CD4-positive, CD25-positive, alpha-beta regulatory T cell (primary cell): ENCODE results near the gene ASPM. TPM values are rescaled to one million over a fixed set of nuclear protein-coding genes. Genes with fewer than 3 reads are reported as not detected.

Experiments used
- ATAC-seq, 2 donors: fragments of 150-1000 bp; cut with Tn5 transposase; one replicate each; pipeline ENCODE4 v1.10.0; 2021; ENCODE audit warnings: low read depth in 2 of 2, moderate number of reproducible peaks in 2 of 2, moderate library complexity in 1 of 2
- DNase-seq, 3 donors: peaks; one replicate each; pipeline versions ENCODE4 v3.0.0 to v3.0.0-alpha.2; 2012 to 2022; ENCODE audit warnings: mixed read lengths in 1 of 3
- H3K27ac ChIP-seq: one replicate; pipeline ENCODE4 v1.7.0; 2013; ENCODE audit warnings: mild to moderate bottlenecking, low read length; ENCODE audit not compliant: insufficient read depth, poor library complexity, severe bottlenecking
- H3K27me3 ChIP-seq: one replicate; pipeline ENCODE4 v1.7.0; 2013; ENCODE audit warnings: low read length; ENCODE audit not compliant: control insufficient read depth, insufficient read depth
- H3K36me3 ChIP-seq: one replicate; pipeline ENCODE4 v1.7.0; 2013; ENCODE audit warnings: mild to moderate bottlenecking, low read length, moderate library complexity; ENCODE audit not compliant: control insufficient read depth, insufficient read depth
- H3K4me1 ChIP-seq: 2 replicates; pipeline ENCODE4 v1.7.0; 2013; ENCODE audit warnings: mild to moderate bottlenecking, low read length; ENCODE audit not compliant: insufficient read depth, control insufficient read depth, poor library complexity, severe bottlenecking
- H3K4me3 ChIP-seq: one replicate; pipeline ENCODE4 v1.7.0; 2013; ENCODE audit warnings: low read depth, mild to moderate bottlenecking, low read length, moderate library complexity
- H3K9me3 ChIP-seq, 2 experiments: 1 replicate in 1 of 2; 2 replicates in 1 of 2; pipeline ENCODE4 v1.7.0; 2013; ENCODE audit warnings: low read length in 2 of 2, mild to moderate bottlenecking in 1 of 2, moderate library complexity in 1 of 2; ENCODE audit not compliant: control insufficient read depth in 2 of 2
- H3K27ac Mint-ChIP-seq, 3 donors: one replicate each; pipeline ENCODE4 v1.8.0; 2020 to 2022; ENCODE audit warnings: mild to moderate bottlenecking in 3 of 3, mixed read lengths in 3 of 3, moderate library complexity in 2 of 3
- H3K27me3 Mint-ChIP-seq: one replicate; pipeline ENCODE4 v1.8.0; 2022; ENCODE audit warnings: mild to moderate bottlenecking, mixed read lengths
- H3K36me3 Mint-ChIP-seq: one replicate; pipeline ENCODE4 v1.8.0; 2020; ENCODE audit warnings: mixed read lengths
- H3K4me1 Mint-ChIP-seq, 4 donors: one replicate each; pipeline ENCODE4 v1.8.0; 2020 to 2022; ENCODE audit warnings: mixed read lengths in 4 of 4, mild to moderate bottlenecking in 1 of 4
- H3K4me3 Mint-ChIP-seq, 4 donors: one replicate each; pipeline ENCODE4 v1.8.0; 2020 to 2022; ENCODE audit warnings: mild to moderate bottlenecking in 4 of 4, mixed read lengths in 4 of 4, moderate library complexity in 3 of 4
- H3K9me3 Mint-ChIP-seq, 7 donors: one replicate each; pipeline ENCODE4 v1.8.0; 2020 to 2022; ENCODE audit warnings: mixed read lengths in 7 of 7, mild to moderate bottlenecking in 3 of 7, moderate library complexity in 2 of 7
- polyA plus RNA-seq, 4 donors: library from polyadenylated mRNA; unstranded; fragments of 300-500 nt; fragmentation: Illumina TruSeq; gene quantifications; one replicate each; pipeline ENCODE4 v1.2.3, GENCODE V29; 2021
- total RNA-seq: library from RNA; stranded (reverse); gene quantifications from one replicate; pipeline ENCODE4 v1.2.3, GENCODE V29; 2022

Gene ASPM
- total and polyA plus RNA-seq, 5 donors from 2014 or later = 0.37 to 3.2 (median 0.62) TPM

- H3K36me3 ChIP-seq = no peaks in the 10 kb centered on the region
- no peaks in the 10 kb centered on the region for H3K4me1 ChIP-seq
- Mint-ChIP-seq H3K9me3 (peaks cover 0 to 3% (median 0%) of the 10 kb centered on the region in 7 donors), H3K4me3 (no peak overlapping the region), H3K4me1 (peaks cover 7 to 15% (median 13%) of the 10 kb centered on the region in 4 donors), H3K36me3 (no peaks in the 10 kb centered on the region), H3K27ac (peak overlapping the region in 1 of 3 donors; percentile 3), H3K27me3 (no peaks in the 10 kb centered on the region)
- H3K27me3 ChIP-seq = no peaks in the 10 kb centered on the region
- DNase-seq = no peak
- H3K9me3 ChIP-seq = no peaks in the 10 kb centered on the region
- no peak for ATAC-seq
- H3K4me3 ChIP-seq = no peak overlapping the region
- H3K27ac ChIP-seq = no peak overlapping the region
Measured at GRCh38 chr1:197096137-197096536, 50.3 kb downstream of the ASPM start.

DNA sequence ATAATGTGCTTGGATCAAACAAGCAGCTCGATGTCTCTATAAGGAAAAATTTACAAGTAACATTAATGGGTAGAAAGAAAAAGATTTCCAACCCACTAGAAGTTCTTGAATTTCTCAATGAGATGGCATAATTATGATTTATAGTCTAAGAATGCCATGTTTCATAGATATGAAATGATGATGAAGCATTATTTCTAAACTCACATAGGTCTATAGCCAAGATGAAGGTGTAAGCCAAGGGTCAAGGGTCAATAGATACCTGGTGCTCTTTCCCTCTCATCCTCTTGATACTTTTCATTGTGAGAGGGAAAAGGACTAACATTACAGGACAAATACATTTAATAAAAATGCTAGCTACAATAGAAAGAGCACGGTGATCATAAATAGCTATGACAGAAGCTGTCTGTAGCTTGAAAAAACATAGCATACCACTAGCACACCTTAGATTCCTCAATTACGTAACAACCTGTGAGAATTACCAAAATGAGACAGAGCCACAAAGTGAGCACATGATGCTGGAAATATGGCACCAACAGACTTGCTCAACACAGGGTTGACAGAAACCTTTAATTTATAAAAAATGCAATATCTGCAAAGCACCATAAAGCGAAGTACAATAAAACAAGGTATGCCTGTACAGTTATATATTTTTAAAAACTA, 53.1 kb downstream of the ASPM start:
- DNase-seq (no peak), ATAC-seq (no peak)
- H3K27ac Mint-ChIP-seq = no peak overlapping the region
- no peaks in the 10 kb centered on the region for H3K27me3 Mint-ChIP-seq
- peaks cover 0 to 3% (median 0%) of the 10 kb centered on the region in 7 donors for H3K9me3 Mint-ChIP-seq
- H3K4me1 Mint-ChIP-seq = peaks cover 1 to 10% (median 8%) of the 10 kb centered on the region in 4 donors
- Histone ChIP-seq H3K27ac (no peak overlapping the region), H3K27me3 (no peaks in the 10 kb centered on the region), H3K4me3 (no peak overlapping the region), H3K36me3 (no peaks in the 10 kb centered on the region), H3K9me3 (no peaks in the 10 kb centered on the region), H3K4me1 (no peaks in the 10 kb centered on the region)
- H3K36me3 Mint-ChIP-seq = no peaks in the 10 kb centered on the region
- no peak overlapping the region for H3K4me3 Mint-ChIP-seq

DNA sequence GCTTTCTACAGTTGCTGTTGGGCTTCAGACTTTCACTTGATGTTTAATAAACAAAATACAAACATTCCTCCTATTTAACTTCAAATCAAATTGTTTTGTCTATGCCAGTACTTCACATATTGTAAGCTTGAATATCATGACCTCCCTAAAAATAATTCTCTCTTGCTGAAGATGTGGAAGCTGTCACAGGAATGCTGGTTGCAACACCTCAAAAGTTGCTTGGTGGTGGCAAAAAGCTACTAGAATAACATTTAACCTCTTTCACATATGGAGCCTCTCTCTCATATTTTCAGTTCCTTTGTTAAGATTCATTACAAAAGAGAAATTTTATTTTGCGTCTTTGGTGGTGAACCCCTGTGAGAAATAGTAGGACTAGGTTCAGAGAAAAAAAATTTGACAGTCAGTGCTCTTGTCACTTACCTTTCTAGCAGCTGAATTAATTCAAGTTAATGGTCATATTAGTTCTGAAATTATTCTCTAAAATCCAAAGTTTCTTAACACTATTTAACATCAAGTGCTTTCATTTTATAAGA, 53.9 kb downstream of the ASPM start:
- H3K36me3 Mint-ChIP-seq = no peaks in the 10 kb centered on the region
- no peaks in the 10 kb centered on the region for H3K36me3 ChIP-seq
- no peaks in the 10 kb centered on the region for H3K4me1 ChIP-seq
- DNase-seq (no peak), ATAC-seq (no peak)
- H3K27me3 ChIP-seq = no peaks in the 10 kb centered on the region
- no peak overlapping the region for H3K27ac ChIP-seq
- peaks cover 1 to 11% (median 8%) of the 10 kb centered on the region in 4 donors for H3K4me1 Mint-ChIP-seq
- H3K9me3 ChIP-seq = no peaks in the 10 kb centered on the region
- H3K4me3 ChIP-seq = no peak overlapping the region
- peaks cover 0 to 3% (median 0%) of the 10 kb centered on the region in 7 donors for H3K9me3 Mint-ChIP-seq
- no peaks in the 10 kb centered on the region for H3K27me3 Mint-ChIP-seq
- no peak overlapping the region for H3K27ac Mint-ChIP-seq
- H3K4me3 Mint-ChIP-seq = no peak overlapping the region

DNA sequence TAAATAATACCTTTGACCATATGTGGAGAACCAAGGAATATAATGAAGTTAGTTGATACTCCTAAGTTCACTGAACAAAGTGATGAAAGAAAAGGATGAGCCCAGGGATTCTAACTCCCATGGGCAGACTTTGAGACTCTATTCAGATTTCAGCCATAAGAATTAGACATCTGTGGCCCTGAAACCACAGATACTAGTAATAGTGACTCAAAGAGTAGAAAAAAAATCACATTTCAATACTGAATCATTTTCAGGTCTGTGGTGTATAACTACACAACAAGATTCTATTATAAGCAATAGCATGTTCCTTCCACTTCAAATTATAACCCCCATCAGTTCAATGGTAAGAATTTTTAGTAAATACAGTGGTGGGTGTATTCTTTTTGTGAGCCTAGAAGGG, 63.0 kb downstream of the ASPM start:
- peaks cover 6% of the 10 kb centered on the region for H3K36me3 Mint-ChIP-seq
- H3K4me3 ChIP-seq = no peak overlapping the region
- ATAC-seq (no peak), DNase-seq (no peak)
- no peaks in the 10 kb centered on the region for H3K27me3 Mint-ChIP-seq
- H3K9me3 Mint-ChIP-seq = peaks cover 1 to 14% (median 6%) of the 10 kb centered on the region in 7 donors
- H3K4me1 Mint-ChIP-seq = peaks cover 0 to 2% (median 0%) of the 10 kb centered on the region in 4 donors
- H3K9me3 ChIP-seq = peaks cover 0 to 20% of the 10 kb centered on the region in 2 experiments
- no peak overlapping the region for H3K27ac ChIP-seq
- H3K4me1 ChIP-seq = no peaks in the 10 kb centered on the region
- no peaks in the 10 kb centered on the region for H3K27me3 ChIP-seq
- H3K36me3 ChIP-seq = peaks cover 3% of the 10 kb centered on the region
- no peak overlapping the region for H3K4me3 Mint-ChIP-seq
- H3K27ac Mint-ChIP-seq = no peak overlapping the region

- Mint-ChIP-seq H3K4me3 (no peak overlapping the region), H3K27me3 (no peaks in the 10 kb centered on the region), H3K4me1 (peaks cover 0 to 6% (median 3%) of the 10 kb centered on the region in 4 donors), H3K9me3 (peaks cover 1 to 14% (median 8%) of the 10 kb centered on the region in 7 donors), H3K36me3 (peaks cover 6% of the 10 kb centered on the region), H3K27ac (no peak overlapping the region)
- Histone ChIP-seq H3K4me1 (no peaks in the 10 kb centered on the region), H3K27me3 (peaks cover 1% of the 10 kb centered on the region), H3K9me3 (peaks cover 0 to 20% of the 10 kb centered on the region in 2 experiments), H3K36me3 (peaks cover 3% of the 10 kb centered on the region), H3K27ac (no peak overlapping the region), H3K4me3 (no peak overlapping the region)
- DNase-seq (no peak), ATAC-seq (no peak)
Measured at GRCh38 chr1:197081117-197081753, 65.2 kb downstream of the ASPM start.

DNA sequence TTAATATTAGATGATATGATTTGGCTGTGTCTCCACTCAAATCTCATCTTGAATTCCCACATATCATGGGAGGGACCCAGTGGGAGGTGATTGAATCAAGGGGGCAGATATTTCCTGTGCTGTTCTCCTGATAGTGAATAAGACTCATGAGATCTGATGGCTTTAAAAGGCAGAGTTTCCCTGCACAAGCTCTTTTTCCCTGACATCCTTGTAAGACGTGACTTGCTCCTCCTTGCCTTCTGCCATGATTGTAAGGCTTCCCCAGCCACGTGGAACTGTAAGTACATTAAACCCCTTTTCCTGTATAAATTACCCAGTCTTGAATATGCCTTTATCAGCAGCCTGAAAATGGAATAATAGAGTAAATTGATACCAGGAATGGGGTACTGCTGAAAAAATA, 66.1 kb downstream of the ASPM start:
- Histone ChIP-seq H3K4me1 (no peaks in the 10 kb centered on the region), H3K9me3 (peaks cover 0 to 20% of the 10 kb centered on the region in 2 experiments), H3K4me3 (no peak overlapping the region), H3K36me3 (peaks cover 3% of the 10 kb centered on the region), H3K27ac (no peak overlapping the region), H3K27me3 (peaks cover 1% of the 10 kb centered on the region)
- Mint-ChIP-seq H3K36me3 (peaks cover 6% of the 10 kb centered on the region), H3K4me1 (peaks cover 0 to 6% (median 3%) of the 10 kb centered on the region in 4 donors), H3K9me3 (peaks cover 1 to 14% (median 8%) of the 10 kb centered on the region in 7 donors), H3K4me3 (no peak overlapping the region), H3K27ac (no peak overlapping the region), H3K27me3 (no peaks in the 10 kb centered on the region)
- ATAC-seq (no peak), DNase-seq (no peak)

DNA sequence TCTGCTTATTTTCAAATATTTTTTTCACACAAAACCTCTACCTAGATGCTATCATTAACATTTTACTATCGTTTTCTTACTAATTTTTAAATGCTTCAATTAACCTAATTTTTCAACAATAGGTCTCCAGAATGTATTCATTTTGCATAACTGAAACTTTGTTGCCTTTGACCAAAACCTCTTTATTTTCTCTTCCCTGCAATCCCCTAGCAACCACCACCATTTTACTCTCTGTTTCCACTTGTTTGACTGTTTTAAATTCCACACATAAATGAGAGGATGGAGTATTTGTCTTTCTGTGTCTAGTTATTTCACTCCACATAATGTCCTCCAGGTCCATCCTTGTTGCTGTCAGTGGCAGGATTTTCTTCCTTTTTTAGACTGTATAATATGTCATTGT, 69.9 kb downstream of the ASPM start:
- peaks cover 6% of the 10 kb centered on the region for H3K36me3 Mint-ChIP-seq
- no peak overlapping the region for H3K27ac ChIP-seq
- H3K27me3 Mint-ChIP-seq = no peaks in the 10 kb centered on the region

More for the DNA sequence above, 69.9 kb downstream of the ASPM start:
- Mint-ChIP-seq H3K27ac (no peak overlapping the region), H3K4me3 (no peak overlapping the region), H3K4me1 (peaks cover 0 to 6% (median 3%) of the 10 kb centered on the region in 4 donors), H3K9me3 (peaks cover 1 to 12% (median 8%) of the 10 kb centered on the region in 7 donors)
- Histone ChIP-seq H3K27me3 (peaks cover 1% of the 10 kb centered on the region), H3K36me3 (no peaks in the 10 kb centered on the region), H3K4me3 (no peak overlapping the region), H3K9me3 (peaks cover 0 to 10% of the 10 kb centered on the region in 2 experiments), H3K4me1 (no peaks in the 10 kb centered on the region)
- no peak for DNase-seq
- no peak for ATAC-seq
